Measurements from ENCODE around the gene PUS7L. TPM values are rescaled to one million over a fixed set of nuclear protein-coding genes. Genes with fewer than 3 reads are reported as not detected.

Gene PUS7L
- polyA plus RNA-seq, 1 of the 3 experiments (the other 2 are of a cell fraction), result 1.8 TPM

- DNase-seq, result no peak
These were observed 83.3 kb downstream of the PUS7L start for GRCh38 chr12:43675048-43675904.

DNA sequence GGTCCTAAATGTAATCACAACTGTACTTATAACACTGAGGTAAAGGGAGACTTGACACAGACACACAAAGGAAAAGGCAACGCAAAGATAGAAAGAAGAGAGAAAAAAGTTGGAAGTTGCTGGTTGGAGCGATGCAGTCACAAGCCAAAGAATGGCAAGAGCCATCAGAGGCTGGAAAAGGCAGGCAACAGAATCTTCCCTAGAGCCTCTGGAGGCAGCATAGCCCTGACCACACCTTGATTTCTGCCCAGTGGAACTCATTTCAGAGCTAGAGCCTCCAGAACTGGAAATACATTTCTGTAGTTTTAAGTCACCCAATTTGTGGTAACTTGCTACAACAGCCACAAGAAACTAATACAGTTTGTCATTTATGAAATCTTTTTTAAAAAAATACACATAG is 89.2 kb downstream of the PUS7L start:
- no peak for DNase-seq
- H3K9me2 ChIP-seq, result no peaks in the 10 kb centered on the region
- CTCF ChIA-PET, result no interaction called here
- no peaks in the 10 kb centered on the region for H3F3A ChIP-seq (replicated peaks; ENCODE audit: insufficient read depth)
- no peaks in the 10 kb centered on the region for H3K36me3 ChIP-seq (replicated peaks in 1 of 2; ENCODE audit: control insufficient read depth in 1 of 2, insufficient read depth in 2 of 2, low read length in 1 of 2)
- no peak overlapping the region for H3K4me2 ChIP-seq
- H3K9ac ChIP-seq, result no peak overlapping the region
- H3K27me3 ChIP-seq (ENCODE audit: insufficient read depth), result 0 out of 2 replicates have a peak, but pooled peaks cover 4% of the 10 kb centered on the region
- H3K4me3 ChIP-seq (ENCODE audit: low read depth in 2 of 2, low read length in 1 of 2), result no peak overlapping the region
- H4K20me1 ChIP-seq (ENCODE audit: insufficient read depth), result no peaks in the 10 kb centered on the region
- no peak overlapping the region for H3K27ac ChIP-seq (ENCODE audit: low read depth in 2 of 2, low read length in 1 of 2)
- H3K9me3 ChIP-seq, result no peaks in the 10 kb centered on the region
- WGBS (ENCODE audit: low lambda C conversion rate), result 70% methylated on average over 2 of the region's 2 CpGs
- no peaks in the 10 kb centered on the region for H3K79me2 ChIP-seq (ENCODE audit: insufficient read depth)
- H2AFZ ChIP-seq (ENCODE audit: low read depth), result no peak overlapping the region
- POLR2A ChIA-PET, result no interaction called here
- H3K4me1 ChIP-seq (ENCODE audit: control insufficient read depth in 1 of 2, insufficient read depth in 2 of 2, low read depth in 1 of 2, low read length in 1 of 2), result no peaks in the 10 kb centered on the region; a peak in 1 of 4 replicates
- no peak for TF ChIP-seq RXRA (IDR thresholded peaks at IDR 0.05; ENCODE audit: borderline replicate concordance, low read depth)
- TF ChIP-seq CHD2 (IDR thresholded peaks at IDR 0.05; ENCODE audit: low read length, partially characterized antibody), result no peak
- TF ChIP-seq SIN3A (IDR thresholded peaks at IDR 0.05; ENCODE audit: borderline replicate concordance, low read depth, low read length), result no peak
- TF ChIP-seq MXI1 (IDR thresholded peaks at IDR 0.05; ENCODE audit: low read depth, low read length), result no peak
- no peak for TF ChIP-seq EZH2phosphoT487 (IDR thresholded peaks at IDR 0.05; ENCODE audit: borderline replicate concordance, low read depth)
- TF ChIP-seq, protein P1, sequence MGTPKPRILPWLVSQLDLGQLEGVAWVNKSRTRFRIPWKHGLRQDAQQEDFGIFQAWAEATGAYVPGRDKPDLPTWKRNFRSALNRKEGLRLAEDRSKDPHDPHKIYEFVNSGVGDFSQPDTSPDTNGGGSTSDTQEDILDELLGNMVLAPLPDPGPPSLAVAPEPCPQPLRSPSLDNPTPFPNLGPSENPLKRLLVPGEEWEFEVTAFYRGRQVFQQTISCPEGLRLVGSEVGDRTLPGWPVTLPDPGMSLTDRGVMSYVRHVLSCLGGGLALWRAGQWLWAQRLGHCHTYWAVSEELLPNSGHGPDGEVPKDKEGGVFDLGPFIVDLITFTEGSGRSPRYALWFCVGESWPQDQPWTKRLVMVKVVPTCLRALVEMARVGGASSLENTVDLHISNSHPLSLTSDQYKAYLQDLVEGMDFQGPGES (IDR thresholded peaks at IDR 0.05; ENCODE audit: low read depth, low read length), result no peak
- TF ChIP-seq, protein P2, sequence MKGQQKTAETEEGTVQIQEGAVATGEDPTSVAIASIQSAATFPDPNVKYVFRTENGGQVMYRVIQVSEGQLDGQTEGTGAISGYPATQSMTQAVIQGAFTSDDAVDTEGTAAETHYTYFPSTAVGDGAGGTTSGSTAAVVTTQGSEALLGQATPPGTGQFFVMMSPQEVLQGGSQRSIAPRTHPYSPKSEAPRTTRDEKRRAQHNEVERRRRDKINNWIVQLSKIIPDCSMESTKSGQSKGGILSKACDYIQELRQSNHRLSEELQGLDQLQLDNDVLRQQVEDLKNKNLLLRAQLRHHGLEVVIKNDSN (IDR thresholded peaks at IDR 0.05; ENCODE audit: borderline replicate concordance, low read depth), result no peak
- no peak for TF ChIP-seq FOSL2 (IDR thresholded peaks at IDR 0.05; ENCODE audit: borderline replicate concordance, low read depth)
- no peak for TF ChIP-seq EP300 (IDR thresholded peaks at IDR 0.05; ENCODE audit: borderline replicate concordance in 1 of 2, low read depth in 1 of 2, low read length in 1 of 2)

More at GRCh38 chr12:43675048-43675904, 83.3 kb downstream of the PUS7L start:
- Histone ChIP-seq H3K9me2 (no peaks in the 10 kb centered on the region), H3K27me3 (ENCODE audit: insufficient read depth) (no peaks in the 10 kb centered on the region), H4K20me1 (ENCODE audit: insufficient read depth) (no peaks in the 10 kb centered on the region), H3K79me2 (ENCODE audit: insufficient read depth) (no peaks in the 10 kb centered on the region), H3K27ac (ENCODE audit: low read depth in 2 of 2, low read length in 1 of 2) (no peak overlapping the region), H3K36me3 (replicated peaks in 1 of 2; ENCODE audit: control insufficient read depth in 1 of 2, insufficient read depth in 2 of 2, low read length in 1 of 2) (no peaks in the 10 kb centered on the region), H3K4me1 (ENCODE audit: control insufficient read depth in 1 of 2, insufficient read depth in 2 of 2, low read depth in 1 of 2, low read length in 1 of 2) (no peaks in the 10 kb centered on the region; a peak in 1 of 4 replicates), H2AFZ (ENCODE audit: low read depth) (no peak overlapping the region), H3F3A (replicated peaks; ENCODE audit: insufficient read depth) (no peaks in the 10 kb centered on the region), H3K4me2 (no peak overlapping the region), H3K9ac (no peak overlapping the region), H3K4me3 (ENCODE audit: low read depth in 2 of 2, low read length in 1 of 2) (no peak overlapping the region), H3K9me3 (no peaks in the 10 kb centered on the region)
- ChIA-PET POLR2A (no interaction called here), CTCF (interaction anchor here (1.0 to 1.2 kb wide), 2 partner anchors 207 to 230 kb away, joined by 3 read pairs; no protein-coding TSS in a partner anchor)
- WGBS (ENCODE audit: low lambda C conversion rate), result 71% methylated on average over 4 of the region's 6 CpGs
- TF ChIP-seq TEAD4 (IDR thresholded peaks at IDR 0.05; ENCODE audit: borderline replicate concordance, insufficient read depth), result no peak
- TF ChIP-seq POLR2AphosphoS5 (IDR thresholded peaks at IDR 0.05; ENCODE audit: low read depth, low read length), result no peak
- TF ChIP-seq CHD2 (IDR thresholded peaks at IDR 0.05; ENCODE audit: low read length, partially characterized antibody), result no peak
- no peak for TF ChIP-seq GATA2 (CRISPR knock-in tag; IDR thresholded peaks at IDR 0.05)
- TF ChIP-seq MAX (IDR thresholded peaks at IDR 0.05; ENCODE audit: low read depth), result no peak
- TF ChIP-seq RFX5 (IDR thresholded peaks at IDR 0.05; ENCODE audit: low read length), result no peak
- no peak for TF ChIP-seq NRF1 (IDR thresholded peaks at IDR 0.05; ENCODE audit: low read depth, low read length)
- TF ChIP-seq, protein P3, sequence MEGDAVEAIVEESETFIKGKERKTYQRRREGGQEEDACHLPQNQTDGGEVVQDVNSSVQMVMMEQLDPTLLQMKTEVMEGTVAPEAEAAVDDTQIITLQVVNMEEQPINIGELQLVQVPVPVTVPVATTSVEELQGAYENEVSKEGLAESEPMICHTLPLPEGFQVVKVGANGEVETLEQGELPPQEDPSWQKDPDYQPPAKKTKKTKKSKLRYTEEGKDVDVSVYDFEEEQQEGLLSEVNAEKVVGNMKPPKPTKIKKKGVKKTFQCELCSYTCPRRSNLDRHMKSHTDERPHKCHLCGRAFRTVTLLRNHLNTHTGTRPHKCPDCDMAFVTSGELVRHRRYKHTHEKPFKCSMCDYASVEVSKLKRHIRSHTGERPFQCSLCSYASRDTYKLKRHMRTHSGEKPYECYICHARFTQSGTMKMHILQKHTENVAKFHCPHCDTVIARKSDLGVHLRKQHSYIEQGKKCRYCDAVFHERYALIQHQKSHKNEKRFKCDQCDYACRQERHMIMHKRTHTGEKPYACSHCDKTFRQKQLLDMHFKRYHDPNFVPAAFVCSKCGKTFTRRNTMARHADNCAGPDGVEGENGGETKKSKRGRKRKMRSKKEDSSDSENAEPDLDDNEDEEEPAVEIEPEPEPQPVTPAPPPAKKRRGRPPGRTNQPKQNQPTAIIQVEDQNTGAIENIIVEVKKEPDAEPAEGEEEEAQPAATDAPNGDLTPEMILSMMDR (IDR thresholded peaks at IDR 0.05), result no peak
- no peak for TF ChIP-seq JUND (IDR thresholded peaks at IDR 0.05)
- TF ChIP-seq, protein P4, sequence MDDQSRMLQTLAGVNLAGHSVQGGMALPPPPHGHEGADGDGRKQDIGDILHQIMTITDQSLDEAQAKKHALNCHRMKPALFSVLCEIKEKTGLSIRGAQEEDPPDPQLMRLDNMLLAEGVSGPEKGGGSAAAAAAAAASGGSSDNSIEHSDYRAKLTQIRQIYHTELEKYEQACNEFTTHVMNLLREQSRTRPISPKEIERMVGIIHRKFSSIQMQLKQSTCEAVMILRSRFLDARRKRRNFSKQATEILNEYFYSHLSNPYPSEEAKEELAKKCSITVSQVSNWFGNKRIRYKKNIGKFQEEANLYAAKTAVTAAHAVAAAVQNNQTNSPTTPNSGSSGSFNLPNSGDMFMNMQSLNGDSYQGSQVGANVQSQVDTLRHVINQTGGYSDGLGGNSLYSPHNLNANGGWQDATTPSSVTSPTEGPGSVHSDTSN (IDR thresholded peaks at IDR 0.05), result no peak
- TF ChIP-seq RAD21 (IDR thresholded peaks at IDR 0.05; ENCODE audit: low read length), result no peak
- TF ChIP-seq FOSL2 (IDR thresholded peaks at IDR 0.05; ENCODE audit: borderline replicate concordance, low read depth), result no peak
